Tibial artery (tissue), 4 donors: Measurements from ENCODE around the gene XPNPEP1.

Experiments used
- DNase-seq, 2 donors: peaks; one replicate each; pipeline ENCODE4 v3.0.0-alpha.2; 2019
- H3K27ac ChIP-seq, 2 donors: fragments of 200-600 bp; sonication (generic) in 1 of 2; 1 replicate in 1 of 2; 2 replicates in 1 of 2; pipeline ENCODE4 v1.5.1; 2018 to 2019; ENCODE audit warnings: mild to moderate bottlenecking in 1 of 2
- H3K27me3 ChIP-seq, 2 donors: fragments of 200-600 bp; sonication (generic) in 1 of 2; one replicate each; pipeline versions ENCODE4 v1.5.1 to v1.6.0; 2016 to 2019
- H3K36me3 ChIP-seq, 3 donors: fragments of 200-600 bp; sonication (generic) in 2 of 3; one replicate each; pipeline ENCODE4 v1.5.1; 2016 to 2019; ENCODE audit warnings: mild to moderate bottlenecking in 2 of 3
- H3K4me1 ChIP-seq, 4 donors: fragments of 200-600 bp; sonication (generic) in 2 of 4; 1 replicate in 3 of 4; 2 replicates in 1 of 4; pipeline ENCODE4 v1.5.1; 2016 to 2019
- H3K4me3 ChIP-seq, 2 donors: fragments of 200-600 bp; sonication (generic) in 1 of 2; 1 replicate in 1 of 2; 2 replicates in 1 of 2; pipeline ENCODE4 v1.5.1; 2018 to 2019; ENCODE audit warnings: mild to moderate bottlenecking in 2 of 2
- H3K9me3 ChIP-seq, 3 donors: fragments of 200-600 bp; sonication (generic) in 1 of 3; one replicate each; pipeline ENCODE4 v1.5.1; 2016 to 2019
- intact Hi-C: fragments of 100-400 bp; cut with DNase I; formaldehyde crosslinking; loops from one replicate; pipeline ENCODE4 v1.15.0; 2023; ENCODE audit warnings: low total_unique reads
- TF ChIP-seq, protein P1 (sequence below), 2 experiments: fragments of 200-600 bp in 1 of 2; fragments of 450-650 bp in 1 of 2; IDR thresholded peaks; one replicate each; pipeline ENCODE4 v1.5.1; 2017 to 2019; ENCODE audit warnings: antibody characterized with exemption in 2 of 2, mild to moderate bottlenecking in 1 of 2, moderate library complexity in 1 of 2

The XPNPEP1 gene

DNA sequence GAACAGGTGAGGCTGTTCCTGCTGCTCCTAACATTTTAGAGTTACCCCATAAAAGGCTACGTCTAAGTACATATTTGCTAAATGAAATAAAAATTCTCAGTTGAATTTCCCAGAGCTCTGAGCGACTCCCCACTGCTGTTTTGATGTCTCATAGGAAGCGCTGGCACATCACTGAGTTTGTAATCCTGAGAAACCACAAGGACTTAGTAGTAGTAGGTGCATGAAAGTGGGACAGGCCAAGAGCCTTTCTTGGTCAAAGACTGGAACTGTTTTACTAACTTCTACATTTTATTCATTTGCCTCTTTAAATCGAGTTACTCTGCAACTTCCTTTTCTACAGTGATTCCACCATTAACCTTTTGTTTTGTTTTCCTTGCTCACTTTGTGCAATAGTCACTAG, 85.9 kb downstream of the XPNPEP1 start:
- Histone ChIP-seq H3K4me3 (no peak overlapping the region), H3K27ac (no peak overlapping the region), H3K36me3 (no peaks in the 10 kb centered on the region), H3K27me3 (no peaks in the 10 kb centered on the region), H3K4me1 (peaks cover 0 to 12% (median 0%) of the 10 kb centered on the region in 4 donors), H3K9me3 (no peaks in the 10 kb centered on the region)
- intact Hi-C loops, result no loop called here
- no peak for DNase-seq
- TF ChIP-seq, protein P1, sequence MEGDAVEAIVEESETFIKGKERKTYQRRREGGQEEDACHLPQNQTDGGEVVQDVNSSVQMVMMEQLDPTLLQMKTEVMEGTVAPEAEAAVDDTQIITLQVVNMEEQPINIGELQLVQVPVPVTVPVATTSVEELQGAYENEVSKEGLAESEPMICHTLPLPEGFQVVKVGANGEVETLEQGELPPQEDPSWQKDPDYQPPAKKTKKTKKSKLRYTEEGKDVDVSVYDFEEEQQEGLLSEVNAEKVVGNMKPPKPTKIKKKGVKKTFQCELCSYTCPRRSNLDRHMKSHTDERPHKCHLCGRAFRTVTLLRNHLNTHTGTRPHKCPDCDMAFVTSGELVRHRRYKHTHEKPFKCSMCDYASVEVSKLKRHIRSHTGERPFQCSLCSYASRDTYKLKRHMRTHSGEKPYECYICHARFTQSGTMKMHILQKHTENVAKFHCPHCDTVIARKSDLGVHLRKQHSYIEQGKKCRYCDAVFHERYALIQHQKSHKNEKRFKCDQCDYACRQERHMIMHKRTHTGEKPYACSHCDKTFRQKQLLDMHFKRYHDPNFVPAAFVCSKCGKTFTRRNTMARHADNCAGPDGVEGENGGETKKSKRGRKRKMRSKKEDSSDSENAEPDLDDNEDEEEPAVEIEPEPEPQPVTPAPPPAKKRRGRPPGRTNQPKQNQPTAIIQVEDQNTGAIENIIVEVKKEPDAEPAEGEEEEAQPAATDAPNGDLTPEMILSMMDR (IDR thresholded peaks at IDR 0.05), result no peak

DNA sequence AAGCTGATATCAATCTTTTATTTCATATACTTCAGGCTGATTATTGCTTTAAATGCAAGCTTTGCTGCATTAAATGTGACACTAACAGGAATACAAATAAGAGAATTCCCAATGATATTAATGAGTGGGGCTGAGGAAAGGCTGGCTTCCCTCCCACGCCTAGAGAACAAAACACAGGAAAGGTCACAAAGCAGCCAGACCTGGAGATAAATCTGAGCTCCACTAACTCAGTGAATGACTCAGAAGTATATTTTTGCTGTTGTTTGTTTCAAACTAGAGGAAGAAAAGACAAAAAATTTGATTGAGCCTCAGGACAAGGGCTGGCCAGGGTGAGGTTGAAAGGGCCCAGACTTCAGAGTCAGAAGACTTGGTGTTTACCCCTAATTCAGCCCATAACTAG, 88.1 kb downstream of the XPNPEP1 start:
- TF ChIP-seq, protein P1 (IDR thresholded peaks at IDR 0.05), result no peak
- Histone ChIP-seq H3K27me3 (no peaks in the 10 kb centered on the region), H3K4me1 (no peaks in the 10 kb centered on the region), H3K27ac (no peak overlapping the region), H3K4me3 (no peak overlapping the region), H3K36me3 (no peaks in the 10 kb centered on the region), H3K9me3 (no peaks in the 10 kb centered on the region)
- intact Hi-C loops, result no loop called here
- no peak for DNase-seq

DNA sequence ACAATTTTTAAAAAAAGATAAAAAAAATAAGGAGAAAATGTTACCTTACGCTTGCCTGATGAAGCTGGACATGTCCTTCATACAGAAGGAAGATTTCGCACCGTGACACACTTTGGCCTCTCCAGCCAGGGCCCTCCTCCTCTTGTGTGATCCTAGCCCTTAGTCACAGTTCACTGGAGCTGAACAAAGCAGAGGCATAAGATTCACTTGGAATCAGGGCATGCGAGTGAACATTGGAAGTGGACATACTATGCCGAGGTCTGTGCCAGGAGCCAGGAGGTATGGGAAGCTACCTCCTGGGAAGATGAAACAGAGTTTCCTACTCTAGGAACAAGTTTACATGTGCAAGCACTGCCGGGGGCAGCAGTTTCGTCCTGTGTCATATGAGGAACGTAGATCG, 91.5 kb downstream of the XPNPEP1 start:
- H3K36me3 ChIP-seq, result no peaks in the 10 kb centered on the region
- intact Hi-C loops, result no loop called here
- no peaks in the 10 kb centered on the region for H3K9me3 ChIP-seq
- DNase-seq, result no peak
- no peaks in the 10 kb centered on the region for H3K4me1 ChIP-seq
- no peaks in the 10 kb centered on the region for H3K27me3 ChIP-seq
- TF ChIP-seq, protein P1 (IDR thresholded peaks at IDR 0.05), result no peak
- H3K27ac ChIP-seq, result no peak overlapping the region
- H3K4me3 ChIP-seq, result no peak overlapping the region

DNA sequence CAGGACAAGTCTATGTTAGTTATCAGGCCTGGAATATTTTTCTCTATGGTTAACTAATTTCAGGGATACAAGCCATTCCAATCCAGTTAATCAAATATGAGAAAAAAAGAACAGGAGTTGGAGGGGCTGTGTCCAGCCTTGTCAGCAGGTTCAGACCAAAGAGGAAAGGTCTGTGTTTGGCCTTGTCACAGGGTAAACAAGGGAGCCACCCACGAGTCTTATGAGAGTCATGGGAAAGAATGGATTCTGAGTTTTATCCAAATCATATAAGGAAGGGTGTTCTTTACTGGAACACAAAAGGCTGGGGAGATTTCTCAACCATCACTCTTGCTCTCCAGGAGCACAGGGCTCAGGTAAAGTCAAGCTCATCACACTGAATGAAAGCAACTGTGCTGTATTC, 99.1 kb downstream of the XPNPEP1 start:
- H3K4me3 ChIP-seq, result no peak overlapping the region
- H3K9me3 ChIP-seq, result no peaks in the 10 kb centered on the region
- H3K36me3 ChIP-seq, result no peaks in the 10 kb centered on the region
- no peak for DNase-seq
- no peak overlapping the region for H3K27ac ChIP-seq
- intact Hi-C loops, result no loop called here
- no peaks in the 10 kb centered on the region for H3K27me3 ChIP-seq
- H3K4me1 ChIP-seq, result no peaks in the 10 kb centered on the region
- TF ChIP-seq, protein P1 (IDR thresholded peaks at IDR 0.05), result no peak

DNA sequence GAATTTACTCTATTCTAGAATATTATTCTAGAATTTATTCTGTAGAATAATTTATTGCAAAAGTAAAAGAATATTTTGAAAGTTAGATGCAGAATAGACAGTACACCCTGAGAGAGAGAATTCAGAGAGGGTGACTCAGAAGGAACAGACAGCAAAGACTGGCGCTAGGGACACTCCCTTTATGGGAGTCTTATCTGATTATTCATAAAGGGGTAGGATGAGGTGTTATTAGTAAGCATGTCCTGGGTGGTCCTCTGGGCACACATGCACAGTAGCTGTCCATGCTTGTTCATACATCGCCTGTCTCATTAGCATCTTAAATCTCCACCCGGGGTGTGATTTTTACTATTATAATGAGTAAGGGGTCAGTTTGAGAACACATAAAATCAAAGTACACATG, 100.1 kb downstream of the XPNPEP1 start:
- TF ChIP-seq, protein P1 (IDR thresholded peaks at IDR 0.05), result no peak
- intact Hi-C loops, result no loop called here
- H3K4me1 ChIP-seq, result no peaks in the 10 kb centered on the region
- H3K36me3 ChIP-seq, result no peaks in the 10 kb centered on the region
- no peak for DNase-seq
- no peak overlapping the region for H3K27ac ChIP-seq
- H3K27me3 ChIP-seq, result no peaks in the 10 kb centered on the region
- no peak overlapping the region for H3K4me3 ChIP-seq
- no peaks in the 10 kb centered on the region for H3K9me3 ChIP-seq

DNA sequence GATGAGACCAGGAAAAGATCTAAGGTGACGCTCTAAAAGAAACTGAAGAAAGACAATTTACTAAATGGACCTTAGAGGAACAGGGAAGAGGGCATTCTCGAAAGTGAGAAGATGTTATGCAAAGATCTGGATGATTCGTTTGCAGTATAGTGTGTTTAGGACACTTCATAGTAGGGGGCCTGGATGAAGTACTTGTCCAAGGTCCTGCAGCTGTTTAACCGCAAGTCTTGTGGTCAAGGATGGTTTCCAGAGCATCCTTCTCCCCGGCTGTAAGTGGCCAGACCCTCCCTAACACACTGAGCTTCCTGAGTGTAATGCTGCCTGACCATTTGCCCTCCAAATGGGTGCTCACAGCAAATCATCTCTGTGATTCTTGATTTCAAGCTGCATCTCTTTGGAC, 101.6 kb downstream of the XPNPEP1 start:
- H3K27me3 ChIP-seq, result no peaks in the 10 kb centered on the region
- TF ChIP-seq, protein P1 (IDR thresholded peaks at IDR 0.05), result no peak
- DNase-seq, result no peak
- no peaks in the 10 kb centered on the region for H3K4me1 ChIP-seq
- H3K9me3 ChIP-seq, result no peaks in the 10 kb centered on the region
- H3K4me3 ChIP-seq, result no peak overlapping the region
- H3K36me3 ChIP-seq, result no peaks in the 10 kb centered on the region
- intact Hi-C loops, result no loop called here
- no peak overlapping the region for H3K27ac ChIP-seq
